Left lobe of liver (tissue), 2 donors: ENCODE data around the gene TST. TPM values are rescaled to one million over a fixed set of nuclear protein-coding genes. Genes with fewer than 3 reads are reported as not detected.

Experiments
- ATAC-seq: fragments of 200-7000 bp; cut with Tn5 transposase; one replicate; pipeline ENCODE4 v1.9.1; 2020; ENCODE audit warnings: mild to moderate bottlenecking, moderate library complexity
- DNase-seq: peaks from one replicate; pipeline ENCODE4 v3.0.0-alpha.2; 2020; ENCODE audit warnings: low spot score
- total RNA-seq: library from RNA; stranded (reverse); gene quantifications from one replicate; pipeline ENCODE4 v1.2.1, GENCODE V29; 2021
- donor health status: DM: no; HTN: no; CAD: no; lungs with moderate emphysema.
- donor health status: DM: no; HTN: yes; CAD: no.

TST gene
- total RNA-seq, 1 donor from 2014 or later: 349 TPM

DNA sequence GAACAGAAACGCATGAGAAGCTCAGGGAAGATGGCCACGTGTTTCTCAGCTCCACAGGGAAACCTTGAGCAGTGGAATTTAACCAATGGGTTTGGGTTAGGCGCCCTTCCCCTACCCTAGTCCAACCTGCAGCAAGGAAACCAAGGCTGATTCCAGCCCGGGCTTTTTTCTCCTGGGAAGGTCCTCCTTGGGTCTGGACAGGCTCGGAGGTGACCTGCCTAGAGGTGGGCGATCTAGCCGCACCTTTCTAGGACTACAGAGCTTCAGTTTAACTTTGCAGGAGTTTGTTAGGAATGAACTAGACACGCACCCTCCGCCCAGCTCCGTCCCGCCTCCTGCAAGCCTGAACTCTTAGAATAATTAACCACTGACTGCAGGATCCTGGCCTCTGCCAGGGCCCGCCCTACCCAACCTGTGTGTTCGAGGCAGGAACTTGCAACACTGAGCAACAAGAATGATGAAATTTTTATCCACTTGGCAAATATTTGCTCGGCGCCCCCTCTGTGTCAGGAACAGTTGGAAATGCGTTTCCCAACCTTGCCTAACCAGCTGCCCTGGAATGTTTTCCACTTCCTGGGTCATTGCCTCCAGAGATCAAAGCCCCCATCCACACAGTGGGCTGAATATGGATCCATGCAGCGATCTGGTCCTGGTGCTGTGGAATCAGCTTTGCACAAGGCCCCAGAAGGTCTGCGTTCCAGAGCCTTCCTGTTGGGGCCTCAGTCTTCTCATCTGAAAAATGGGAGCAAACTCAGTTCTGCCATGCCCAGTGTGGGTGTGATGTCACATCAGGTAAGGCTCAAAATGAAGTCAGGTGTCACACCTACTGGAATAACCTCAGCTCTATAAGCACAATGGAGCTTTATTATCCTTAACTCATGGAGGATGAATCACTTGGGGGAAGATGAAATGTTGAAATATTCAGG, 13.6 kb upstream of the TST start:
- peak; percentile 95 for DNase-seq

GRCh38 chr22:37032134-37032534, 12.9 kb upstream of the TST start:
- peak; percentile 4 for ATAC-seq

More for the DNA sequence above, 13.6 kb upstream of the TST start:
- ATAC-seq: peak; percentile 70

DNA sequence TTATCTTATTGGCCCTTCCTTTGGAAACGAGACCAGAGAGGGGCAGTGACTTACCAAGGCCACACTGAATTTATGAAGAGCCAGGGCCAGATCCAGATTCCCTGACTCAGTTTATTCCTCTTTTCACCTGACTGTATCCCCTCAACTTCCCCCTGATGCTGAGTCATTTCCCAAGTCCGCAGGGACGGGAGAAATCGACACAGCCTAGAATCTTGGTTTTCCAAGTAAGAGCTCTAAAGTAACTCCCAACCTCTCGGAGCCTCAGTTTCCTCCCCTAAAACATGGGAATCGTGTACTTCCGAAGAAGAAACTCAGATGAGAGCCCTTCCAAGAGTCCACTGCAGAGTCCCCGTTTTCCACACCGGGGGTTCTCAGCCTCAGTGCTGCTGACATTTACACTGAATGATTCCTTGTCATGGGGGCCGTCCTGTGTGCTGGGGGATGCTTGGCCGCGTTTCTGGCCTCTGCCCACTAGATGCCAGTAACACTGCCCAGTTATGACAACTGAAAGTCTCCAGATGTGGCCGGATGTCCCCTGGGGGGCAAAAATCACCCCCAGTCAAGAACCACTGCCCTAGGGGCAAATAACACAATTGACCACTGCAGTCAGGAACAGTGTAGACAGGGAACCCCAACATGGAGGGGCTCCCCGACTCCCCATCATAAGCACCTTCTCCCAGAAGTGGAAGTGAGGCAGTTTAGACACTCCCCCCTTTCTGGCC, 11.5 kb upstream of the TST start:
- ATAC-seq: no peak
- peak; percentile 47 for DNase-seq

More at GRCh38 chr22:37032134-37032534, 12.9 kb upstream of the TST start:
- DNase-seq: no peak

DNA sequence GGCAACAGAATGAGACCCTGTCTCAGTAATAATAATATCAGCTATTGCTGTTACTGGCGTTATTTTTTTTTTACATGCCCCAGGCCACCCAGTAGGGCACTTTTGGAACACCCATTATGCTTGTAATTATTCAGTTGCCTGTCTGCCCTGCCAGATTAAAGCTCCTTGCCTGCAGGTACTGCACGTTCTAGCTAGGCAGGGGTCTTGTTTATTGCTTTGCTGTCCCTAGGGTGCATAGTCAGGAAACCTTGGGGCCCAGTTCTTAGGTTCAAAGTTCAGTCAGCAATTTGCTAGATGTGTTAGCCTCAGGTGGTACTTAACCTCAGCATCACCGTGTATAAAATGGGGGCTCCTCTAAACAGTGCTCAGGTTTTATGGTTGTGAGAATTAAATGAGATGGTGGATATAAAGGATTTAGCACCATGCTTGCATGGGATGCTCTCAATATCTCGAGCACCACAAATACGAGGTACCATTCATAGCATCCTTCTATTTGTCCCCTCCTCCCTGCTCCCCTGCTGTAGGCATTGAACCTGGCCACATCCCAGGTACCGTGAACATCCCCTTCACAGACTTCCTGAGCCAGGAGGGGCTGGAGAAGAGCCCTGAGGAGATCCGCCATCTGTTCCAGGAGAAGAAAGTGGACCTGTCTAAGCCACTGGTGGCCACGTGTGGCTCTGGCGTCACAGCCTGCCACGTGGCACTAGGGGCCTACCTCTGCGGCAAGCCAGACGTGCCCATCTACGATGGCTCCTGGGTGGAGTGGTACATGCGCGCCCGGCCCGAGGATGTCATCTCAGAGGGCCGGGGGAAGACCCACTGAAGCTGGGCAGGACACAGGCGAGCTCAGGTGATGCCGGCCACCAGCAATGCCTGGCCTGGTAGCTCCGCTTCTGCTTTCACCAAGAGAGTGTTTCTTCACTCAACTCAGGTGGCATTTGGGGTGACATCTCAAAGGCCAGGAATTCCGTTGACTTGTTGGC, 9.7 kb upstream of the TST start:
- DNase-seq (peak; percentile 47), ATAC-seq (no peak)

DNA sequence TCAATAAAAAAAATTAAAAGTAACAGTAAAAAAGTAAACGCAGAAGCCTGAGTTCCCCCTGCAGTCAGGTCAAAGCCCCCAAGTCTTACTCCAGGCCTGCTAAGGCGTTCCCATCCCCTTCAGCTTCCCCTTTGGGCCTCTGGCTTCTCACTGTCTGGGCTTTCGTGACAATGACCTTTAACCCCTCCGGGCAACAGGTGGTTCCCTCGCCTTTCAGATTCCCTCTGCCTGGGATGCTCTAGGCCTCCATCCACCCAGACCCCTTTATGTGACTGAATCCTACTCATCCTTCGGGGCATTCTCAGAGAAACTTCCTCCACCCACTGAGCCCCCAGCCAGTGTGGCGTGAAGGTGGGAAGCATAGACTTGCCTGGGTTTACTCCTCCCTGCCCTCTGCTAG, 8.3 kb upstream of the TST start:
- DNase-seq (no peak), ATAC-seq (no peak)

DNA sequence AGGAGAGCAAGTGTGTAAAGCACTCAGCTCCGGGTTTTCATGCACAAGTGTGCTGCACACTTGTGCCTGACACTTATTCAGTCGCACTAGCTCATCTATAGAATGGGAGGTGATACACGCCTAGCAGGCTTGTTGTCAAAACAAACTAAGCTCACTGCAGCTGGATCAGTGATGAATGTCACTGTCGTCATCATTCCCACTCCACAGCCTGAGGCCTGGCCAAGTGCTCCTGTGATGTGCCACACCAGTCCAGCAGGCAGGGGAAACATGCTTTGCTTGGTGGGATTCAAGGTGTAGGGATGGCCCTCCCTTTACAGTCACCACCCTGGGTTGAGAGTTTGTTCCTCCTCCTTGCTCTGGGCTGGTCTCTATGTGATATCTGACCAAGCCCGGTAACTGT, 7.1 kb upstream of the TST start:
- ATAC-seq: no peak
- no peak for DNase-seq

- DNase-seq: no peak
- ATAC-seq: no peak
These were observed 6.3 kb upstream of the TST start for GRCh38 chr22:37025500-37026070.

GRCh38 chr22:37024339-37025157, 5.3 kb upstream of the TST start:
- ATAC-seq: peak; percentile 36
- peak; percentile 76 for DNase-seq

DNA sequence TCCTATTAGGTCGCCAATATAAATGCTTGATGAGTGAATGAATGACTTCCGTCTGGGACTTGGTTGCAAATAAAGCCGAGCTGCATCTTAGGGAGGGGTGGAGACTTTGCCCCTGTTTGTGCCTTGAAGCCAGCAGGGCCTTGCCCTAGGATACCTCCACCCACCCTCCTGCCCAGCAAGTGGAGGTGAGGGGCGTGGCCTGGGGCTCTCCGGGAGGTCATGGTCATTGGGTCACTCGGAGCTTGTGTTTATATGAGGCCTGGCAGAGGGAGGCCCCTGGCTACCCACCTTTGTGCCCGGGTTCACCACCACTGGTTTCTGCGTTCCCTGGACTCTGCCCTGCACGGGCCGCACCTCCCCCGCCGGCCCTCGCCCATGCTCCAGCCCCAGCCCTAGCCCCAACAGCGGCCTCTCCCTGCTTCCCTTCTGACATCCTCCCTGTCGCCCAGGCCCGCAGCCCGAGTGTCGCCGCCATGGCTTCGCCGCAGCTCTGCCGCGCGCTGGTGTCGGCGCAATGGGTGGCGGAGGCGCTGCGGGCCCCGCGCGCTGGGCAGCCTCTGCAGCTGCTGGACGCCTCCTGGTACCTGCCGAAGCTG, 4.6 kb upstream of the TST start:
- peak; percentile 97 for DNase-seq
- ATAC-seq: peak; percentile 68

DNA sequence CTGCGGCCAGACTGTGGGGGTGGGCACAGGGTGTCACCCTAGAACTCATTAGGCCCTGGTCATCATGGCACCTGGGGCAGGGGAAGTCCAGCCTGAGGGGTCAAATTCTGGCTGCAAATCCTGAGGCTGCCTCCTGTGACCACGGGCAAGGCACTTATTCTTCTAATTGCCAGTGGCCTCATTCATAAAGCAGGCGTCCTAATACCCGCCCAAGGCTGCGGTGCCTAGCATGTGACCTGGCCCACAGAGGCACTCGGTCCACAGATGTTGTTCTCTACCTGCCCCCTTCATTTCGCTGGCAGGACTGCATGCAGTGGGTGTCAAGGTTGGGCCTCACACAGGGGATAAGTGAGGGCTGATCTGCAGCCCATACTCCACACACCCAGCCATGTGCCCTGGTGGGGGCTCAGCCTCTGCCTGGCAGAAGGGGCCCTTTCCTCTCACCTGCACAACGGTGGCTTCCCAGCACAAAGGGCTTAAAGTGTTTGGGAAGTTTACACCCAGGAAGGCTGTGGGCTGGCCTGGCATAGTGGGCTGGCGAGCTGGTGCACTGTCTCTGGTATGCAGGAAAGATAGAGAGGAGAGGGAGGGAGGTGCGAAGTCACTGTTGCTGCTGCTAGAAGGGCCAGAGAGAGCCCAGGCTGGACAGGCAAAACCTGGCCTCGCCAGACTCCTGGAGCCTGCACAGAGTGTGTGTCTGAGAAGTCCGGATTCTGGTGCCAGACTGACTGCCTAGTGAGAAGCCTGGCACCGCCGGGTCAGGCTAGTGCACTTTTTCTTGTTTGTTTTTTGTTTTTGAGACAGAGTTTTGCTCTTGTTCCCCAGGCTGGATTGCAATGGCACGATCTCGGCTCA, 3.5 kb upstream of the TST start:
- peak; percentile 77 for DNase-seq

DNA sequence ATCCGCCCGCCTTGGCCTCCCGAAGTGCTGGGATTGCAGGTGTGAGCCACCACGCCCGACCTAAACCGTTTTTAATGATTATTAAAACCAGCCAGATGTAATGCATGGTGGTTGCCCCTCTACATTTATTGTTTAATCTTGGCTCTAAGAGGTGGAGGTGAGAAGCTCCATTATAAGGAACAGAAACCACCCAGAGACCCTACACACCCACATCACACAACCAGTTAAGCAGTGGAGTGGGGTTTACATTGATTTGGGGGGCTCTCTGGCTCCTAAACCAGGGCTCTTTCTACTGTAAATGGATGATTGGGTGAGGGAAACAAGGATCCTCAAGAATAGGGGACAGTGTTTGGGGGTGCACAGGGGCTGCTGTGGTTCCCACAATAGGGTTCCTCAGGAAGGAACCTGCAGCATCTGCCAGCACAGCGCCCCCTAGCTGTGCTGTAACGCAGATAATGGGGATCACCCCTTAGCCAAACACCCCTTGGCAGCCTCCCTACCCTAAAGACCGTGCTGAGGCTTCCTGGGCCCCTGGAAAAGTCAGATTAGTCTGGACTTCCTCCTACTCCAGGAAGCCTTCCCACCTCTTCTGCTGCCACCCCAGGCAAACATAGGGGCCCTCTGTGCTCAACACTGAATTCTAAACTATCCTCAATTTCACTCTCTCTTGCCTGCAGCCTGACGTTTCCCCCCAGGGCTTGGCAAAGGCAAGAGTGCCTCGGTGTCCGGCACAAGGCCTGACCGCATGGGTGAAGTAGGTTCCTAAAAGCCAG, 2.6 kb upstream of the TST start:
- no peak for DNase-seq
- no peak for ATAC-seq

More for the DNA sequence above, 3.5 kb upstream of the TST start:
- ATAC-seq: peak; percentile 38

DNA sequence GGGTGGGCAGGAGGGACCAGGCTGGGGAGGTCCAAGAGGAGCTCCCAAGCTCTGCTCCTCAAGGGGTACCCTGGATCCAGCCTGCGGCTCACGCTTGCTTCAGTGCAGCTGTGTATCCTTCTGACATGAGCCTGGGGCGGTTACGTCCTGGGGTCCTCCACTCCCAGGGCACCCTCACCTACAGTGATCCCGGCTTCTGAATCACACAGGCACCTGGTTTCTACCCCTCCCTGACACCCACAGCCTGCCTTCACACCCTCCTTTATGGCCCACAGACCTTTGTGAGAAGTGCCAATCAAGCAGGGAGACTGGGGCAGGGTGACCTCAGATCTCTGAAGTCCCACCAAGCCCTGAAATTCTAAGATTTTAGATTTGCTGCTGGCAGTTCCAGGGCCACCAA, 1.8 kb upstream of the TST start:
- no peak for ATAC-seq
- no peak for DNase-seq

DNA sequence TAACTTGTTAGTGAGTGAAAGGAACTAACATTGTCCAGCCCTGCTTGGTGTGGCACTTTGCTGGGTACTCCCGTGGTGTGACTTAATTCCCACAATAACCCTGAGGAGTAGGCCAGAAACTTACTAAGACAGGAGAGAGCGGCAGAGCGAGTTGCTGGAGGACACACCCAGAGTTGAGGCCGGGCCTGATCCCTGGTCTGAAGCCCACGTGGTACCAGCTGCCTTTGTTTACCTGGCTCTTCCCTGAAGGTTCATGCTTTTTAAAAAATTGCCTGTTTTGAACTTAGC, 889 bp upstream of the TST start:
- DNase-seq: peak; percentile 69

GRCh38 chr22:37018815-37019308, 385 bp downstream of the TST start:
- DNase-seq: peak; percentile 64
- ATAC-seq: peak; percentile 3

More for the DNA sequence above, 889 bp upstream of the TST start:
- ATAC-seq: peak; percentile 15

DNA sequence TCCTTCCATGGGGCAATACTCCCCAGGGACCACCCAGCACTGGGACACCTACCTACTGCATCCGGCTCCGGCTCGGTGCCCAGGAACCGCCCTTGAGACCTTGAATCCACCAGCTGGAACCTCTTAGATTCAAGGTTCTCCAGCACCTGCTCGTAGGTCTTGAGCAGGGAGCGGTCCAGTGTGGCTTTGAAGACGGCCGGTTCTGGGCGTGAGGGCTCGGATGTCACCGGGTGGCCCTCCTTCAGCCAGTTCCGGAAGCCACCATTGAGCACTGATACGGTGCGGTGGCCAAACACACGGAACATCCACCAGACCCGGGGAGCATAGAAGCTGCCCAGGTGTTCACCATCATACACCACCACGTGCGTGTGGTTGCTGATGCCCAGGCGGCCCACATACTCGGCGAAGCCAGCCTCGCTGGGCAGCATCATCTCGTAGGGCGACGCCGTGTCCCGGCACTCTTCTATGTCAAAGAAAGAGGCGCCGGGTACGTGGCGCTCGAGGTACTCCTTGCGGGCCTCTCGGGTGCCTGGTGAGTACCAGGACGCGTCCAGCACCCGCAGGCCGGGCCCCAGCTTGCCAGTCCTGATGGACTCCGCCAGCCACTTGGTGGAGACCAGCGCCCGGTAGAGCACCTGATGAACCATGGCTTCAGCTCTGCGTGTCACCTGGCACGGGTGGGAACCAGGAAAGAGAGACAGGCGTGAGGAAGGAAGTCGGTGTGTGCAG, 997 bp downstream of the TST start:
- ATAC-seq: no peak
- DNase-seq: no peak

GRCh38 chr22:37017356-37017755, 1.9 kb downstream of the TST start:
- ATAC-seq: peak; percentile 16
- peak; percentile 82 for DNase-seq
